GM18868 (cell line): ENCODE measurements around the gene DCP1B.

Source experiments
- ATAC-seq: cut with Tn5 transposase; IDR thresholded peaks from one replicate; pipeline ENCODE4 v1.9.1; 2021; ENCODE audit warnings: mild to moderate bottlenecking, moderate library complexity; ENCODE audit not compliant: unreplicated experiment

The DCP1B gene

GRCh38 chr12:1936406-1937320 is 67.6 kb downstream of the DCP1B start:
- no peak for ATAC-seq

- no peak for ATAC-seq
These were observed 68.4 kb downstream of the DCP1B start for GRCh38 chr12:1935700-1936378.

GRCh38 chr12:1935242-1935641 is 69.0 kb downstream of the DCP1B start:
- ATAC-seq = no peak

- ATAC-seq = no peak
These were observed 69.4 kb downstream of the DCP1B start for GRCh38 chr12:1934831-1935230.

- ATAC-seq = no peak
These were observed 70.2 kb downstream of the DCP1B start for GRCh38 chr12:1934068-1934467.

- ATAC-seq = peak; percentile 74
These were observed 70.8 kb downstream of the DCP1B start for GRCh38 chr12:1933342-1934051.

GRCh38 chr12:1932264-1932777 is 71.9 kb downstream of the DCP1B start:
- ATAC-seq = no peak

GRCh38 chr12:1931642-1932041 is 72.6 kb downstream of the DCP1B start:
- no peak for ATAC-seq

- ATAC-seq = no peak
These were observed 73.3 kb downstream of the DCP1B start for GRCh38 chr12:1930803-1931597.

GRCh38 chr12:1929985-1930802 is 74.1 kb downstream of the DCP1B start:
- no peak for ATAC-seq

GRCh38 chr12:1929241-1929984 is 74.8 kb downstream of the DCP1B start:
- ATAC-seq = no peak

- no peak for ATAC-seq
These were observed 75.7 kb downstream of the DCP1B start for GRCh38 chr12:1928439-1929121.

GRCh38 chr12:1927751-1928351 is 76.4 kb downstream of the DCP1B start:
- no peak for ATAC-seq

GRCh38 chr12:1927051-1927680 is 77.1 kb downstream of the DCP1B start:
- no peak for ATAC-seq

- no peak for ATAC-seq
These were observed 78.0 kb downstream of the DCP1B start for GRCh38 chr12:1926251-1926657.

GRCh38 chr12:1925684-1926006 is 78.6 kb downstream of the DCP1B start:
- ATAC-seq = no peak

GRCh38 chr12:1924996-1925683 is 79.1 kb downstream of the DCP1B start:
- no peak for ATAC-seq
